Liver (tissue), 9 donors: ENCODE results near the gene TERC. TPM values are rescaled to one million over a fixed set of nuclear protein-coding genes. Genes with fewer than 3 reads are reported as not detected.

Experiments used
- DNase-seq: peaks from one replicate; pipeline ENCODE4 v3.0.0-alpha.2; 2017; ENCODE audit warnings: low spot score
- H3K27ac ChIP-seq, 2 donors: one replicate each; pipeline ENCODE4 v1.7.0; 2013; ENCODE audit warnings: inconsistent platforms in 2 of 2, low read length in 2 of 2, control low read depth in 1 of 2, low read depth in 1 of 2, mild to moderate bottlenecking in 1 of 2
- H3K27me3 ChIP-seq, 4 donors: one replicate each; pipeline versions ENCODE4 v1.6.1 to v1.7.0; 2013; ENCODE audit warnings: low read length in 3 of 4, inconsistent platforms in 1 of 4, mild to moderate bottlenecking in 1 of 4, moderate library complexity in 1 of 4; ENCODE audit not compliant: control insufficient read depth in 4 of 4, insufficient read depth in 4 of 4
- H3K36me3 ChIP-seq, 4 donors: one replicate each; pipeline versions ENCODE4 v1.6.1 to v1.7.0; 2013; ENCODE audit warnings: low read length in 3 of 4, mild to moderate bottlenecking in 3 of 4, low read depth in 1 of 4, moderate library complexity in 1 of 4; ENCODE audit not compliant: control insufficient read depth in 4 of 4, insufficient read depth in 3 of 4
- H3K4me1 ChIP-seq, 4 donors: one replicate each; pipeline versions ENCODE4 v1.6.1 to v1.7.0; 2013; ENCODE audit warnings: low read length in 3 of 4, mild to moderate bottlenecking in 3 of 4, moderate library complexity in 1 of 4; ENCODE audit not compliant: control insufficient read depth in 4 of 4, insufficient read depth in 4 of 4
- H3K4me3 ChIP-seq, 3 donors: one replicate each; pipeline versions ENCODE4 v1.6.1 to v1.7.0; 2013; ENCODE audit warnings: low read length in 3 of 3, control low read depth in 1 of 3, low read depth in 1 of 3, mild to moderate bottlenecking in 1 of 3
- H3K9ac ChIP-seq, 2 donors: one replicate each; pipeline ENCODE4 v1.7.0; 2013; ENCODE audit warnings: low read length in 2 of 2, mild to moderate bottlenecking in 2 of 2, moderate library complexity in 2 of 2, control low read depth in 1 of 2, low read depth in 1 of 2
- H3K9me3 ChIP-seq, 4 donors: one replicate each; pipeline versions ENCODE4 v1.6.1 to v1.7.0; 2013; ENCODE audit warnings: low read length in 3 of 4; ENCODE audit not compliant: control insufficient read depth in 4 of 4
- ATF3 ChIP-seq: IDR thresholded peaks from 2 replicates; pipeline ENCODE4 v1.6.1; 2016; ENCODE audit warnings: antibody characterized with exemption
- CTCF ChIP-seq: fragments of 150-350 bp; IDR thresholded peaks from 2 replicates; pipeline ENCODE4 v1.5.1; 2017; ENCODE audit warnings: improper control_type of control experiment, low read depth, low read length; ENCODE audit not compliant: missing input control
- EGR1 ChIP-seq, 2 donors: IDR thresholded peaks; 2 replicates each; pipeline ENCODE4 v1.6.1; 2016 to 2018; ENCODE audit warnings: antibody characterized with exemption in 2 of 2, low read depth in 2 of 2
- FOXA1 ChIP-seq: IDR thresholded peaks from 2 replicates; pipeline ENCODE4 v1.6.1; 2016; ENCODE audit warnings: antibody characterized with exemption
- FOXA2 ChIP-seq: IDR thresholded peaks from 2 replicates; pipeline ENCODE4 v1.6.1; 2016; ENCODE audit warnings: antibody characterized with exemption
- GABPA ChIP-seq, 2 donors: IDR thresholded peaks in 1 of 2; conservative IDR thresholded peaks in 1 of 2; 2 replicates each; pipeline ENCODE4 v1.6.1; 2016; ENCODE audit warnings: antibody characterized with exemption in 2 of 2, mild to moderate bottlenecking in 1 of 2, moderate library complexity in 1 of 2
- HNF4A ChIP-seq, 2 donors: conservative IDR thresholded peaks; 2 replicates each; pipeline ENCODE4 v1.6.1; 2016; ENCODE audit warnings: antibody characterized with exemption in 2 of 2, mild to moderate bottlenecking in 2 of 2
- HNF4G ChIP-seq: IDR thresholded peaks from 2 replicates; pipeline ENCODE4 v1.6.1; 2016; ENCODE audit warnings: antibody characterized with exemption
- JUND ChIP-seq, 2 donors: IDR thresholded peaks; 2 replicates each; pipeline ENCODE4 v1.6.1; 2016; ENCODE audit warnings: antibody characterized with exemption in 2 of 2
- MAX ChIP-seq: IDR thresholded peaks from 2 replicates; pipeline ENCODE4 v1.6.1; 2016; ENCODE audit warnings: antibody characterized with exemption
- NR2F2 ChIP-seq: IDR thresholded peaks from 2 replicates; pipeline ENCODE4 v1.6.1; 2016; ENCODE audit warnings: antibody characterized with exemption
- RAD21 ChIP-seq, 2 donors: IDR thresholded peaks; 2 replicates each; pipeline ENCODE4 v1.6.1; 2016; ENCODE audit warnings: antibody characterized with exemption in 2 of 2, mild to moderate bottlenecking in 2 of 2
- REST ChIP-seq: IDR thresholded peaks from 2 replicates; pipeline ENCODE4 v1.6.1; 2016; ENCODE audit warnings: antibody characterized with exemption, mild to moderate bottlenecking
- RXRA ChIP-seq, 2 donors: IDR thresholded peaks; 2 replicates each; pipeline ENCODE4 v1.6.1; 2017 to 2018; ENCODE audit warnings: antibody characterized with exemption in 2 of 2, mild to moderate bottlenecking in 1 of 2
- SP1 ChIP-seq: IDR thresholded peaks from 2 replicates; pipeline ENCODE4 v1.6.1; 2018; ENCODE audit warnings: antibody characterized with exemption, mild to moderate bottlenecking
- TAF1 ChIP-seq: conservative IDR thresholded peaks from 2 replicates; pipeline ENCODE4 v1.6.1; 2016; ENCODE audit warnings: antibody characterized with exemption, mild to moderate bottlenecking
- YY1 ChIP-seq: IDR thresholded peaks from 2 replicates; pipeline ENCODE4 v1.6.1; 2016; ENCODE audit warnings: antibody characterized with exemption, mild to moderate bottlenecking
- ZBTB33 ChIP-seq: IDR thresholded peaks from 2 replicates; pipeline ENCODE4 v1.6.1; 2016; ENCODE audit warnings: antibody characterized with exemption
- WGBS: extraction: QIAGEN DNeasy Blood & Tissue Kit; methylation state at CpG from one replicate; pipeline ENCODE4 v1.1.7; 2013; 5-methylcytosine and 5-hydroxymethylcytosine counted together
- polyA plus RNA-seq, 2 donors: library from polyadenylated mRNA; stranded (reverse) in 1 of 2; unstranded in 1 of 2; fragments of 200-250 nt in 1 of 2; fragments of >200 nt in 1 of 2; fragmentation: Nextera tagmentation in 1 of 2; extraction: Ambion mirVana in 1 of 2; gene quantifications; one replicate each; pipeline versions ENCODE4 v1.2.1 to v1.2.3, GENCODE V29; 2013 to 2015
- total RNA-seq, 2 donors: library from RNA; depleted of rRNA; stranded (reverse); fragments of >200 nt; gene quantifications; one replicate each; pipeline ENCODE4 v1.2.3, GENCODE V29; 2014
- donor health status: healthy.
- donor health status: healthy.
- donor health status: healthy.
- donor health status: healthy.
- donor health status: healthy.

Gene TERC
- total and polyA plus RNA-seq, 4 donors = 0.85 to 207 (median 55.1) TPM; not detected in 1

- under 1% methylated on average over 61 of the region's 61 CpGs for WGBS
- Histone ChIP-seq H3K27ac (peak within 1 kb of the TSS; percentile 99 to 100), H3K9ac (peak within 1 kb of the TSS; percentile 79 to 94), H3K36me3 (peaks cover 1 to 22% (median 11%) of the 10 kb centered on the region in 4 donors), H3K4me1 (peaks cover 0 to 37% (median 19%) of the 10 kb centered on the region in 4 donors), H3K4me3 (peak within 1 kb of the TSS; percentile 68 to 99 (median 74)), H3K9me3 (no peaks in the 10 kb centered on the region), H3K27me3 (no peaks in the 10 kb centered on the region)
- peak; percentile 94 for DNase-seq
- no peak for TF ChIP-seq RAD21 (IDR thresholded peaks at IDR 0.05)
- peak; percentile 35 for TF ChIP-seq MAX
- TF ChIP-seq ZBTB33 = peak; percentile 87
- TF ChIP-seq EGR1 (IDR thresholded peaks at IDR 0.05; ENCODE audit: low read depth in 2 of 2) = peak; percentile 11 to 64
- TF ChIP-seq FOXA1 = no peak
- peak; percentile 13 for TF ChIP-seq CTCF
- TF ChIP-seq JUND (IDR thresholded peaks at IDR 0.05) = peak; percentile 53 to 65
- TF ChIP-seq YY1 = peak; percentile 99
- TF ChIP-seq TAF1 = peak; percentile 77
- no peak for TF ChIP-seq HNF4G
- peak; percentile 44 for TF ChIP-seq NR2F2
- TF ChIP-seq REST = peak; percentile 81
- peak; percentile 73 for TF ChIP-seq ATF3
- TF ChIP-seq HNF4A (conservative IDR thresholded peaks at IDR 0.05) = peak in 1 of 2 donors; percentile 26
- peak; percentile 36 to 64 for TF ChIP-seq RXRA (IDR thresholded peaks at IDR 0.05)
- no peak for TF ChIP-seq FOXA2
- TF ChIP-seq SP1 = peak; percentile 44
- peak; percentile 71 to 92 for TF ChIP-seq GABPA (IDR thresholded peaks at IDR 0.05 in 1 of 2, conservative IDR thresholded peaks at IDR 0.05 in 1 of 2)
These were observed 8.3 kb upstream of the TERC start, which contains the start of gene MYNN for GRCh38 chr3:169772897-169773816. Gene MYNN (plus strand): TSS chr3:169773396. CDS start chr3:169774296, 900 bp downstream.
